K562 (cell line): ENCODE results near the gene SPATA21. TPM values are rescaled to one million over a fixed set of nuclear protein-coding genes. Genes with fewer than 3 reads are reported as not detected.

Experiments used
- CHD1 ChIP-seq: fragments of 200-600 bp; sonication (generic); IDR thresholded peaks from one replicate; pipeline ENCODE4 v1.6.1; 2012; ENCODE audit warnings: mild to moderate bottlenecking, moderate library complexity, low read length, inconsistent platforms
- IRF1 ChIP-seq: sonication (generic); formaldehyde crosslinking; IDR thresholded peaks from 2 replicates; pipeline ENCODE4 v1.8.0; 2022; ENCODE audit warnings: missing genetic modification reagents, mild to moderate bottlenecking, borderline replicate concordance
- MAFG ChIP-seq: fragments of 450-650 bp; conservative IDR thresholded peaks from 2 replicates; pipeline ENCODE4 v1.6.1; 2016; ENCODE audit warnings: missing genetic modification characterization, missing compliant biosample characterization
- POLR2H ChIP-seq: IDR thresholded peaks from 2 replicates; pipeline ENCODE4 v1.6.1; 2016; ENCODE audit warnings: missing genetic modification characterization, low read depth, mild to moderate bottlenecking, control low read depth, missing compliant biosample characterization, moderate library complexity
- RBM39 ChIP-seq: fragments of 200-400 bp; formaldehyde crosslinking; optimal IDR thresholded peaks from 2 replicates; pipeline ENCODE3; 2018; ENCODE audit warnings: low read depth, low read length
- RERE ChIP-seq: sonication (generic); formaldehyde crosslinking; IDR thresholded peaks from 2 replicates; pipeline ENCODE4 v1.8.0; 2023; ENCODE audit warnings: missing genetic modification reagents, mild to moderate bottlenecking, borderline replicate concordance
- REST ChIP-seq, 2 experiments: fragments of 450-650 bp; formaldehyde crosslinking in 1 of 2; IDR thresholded peaks; 2 replicates each; pipeline versions ENCODE4 v1.4.0 to v1.6.1; 2014 to 2020; ENCODE audit warnings: mild to moderate bottlenecking in 2 of 2, borderline replicate concordance in 1 of 2, low read depth in 1 of 2
- TSC22D4 ChIP-seq: fragments of 450-650 bp; IDR thresholded peaks from 2 replicates; pipeline ENCODE4 v1.6.1; 2016; ENCODE audit warnings: missing genetic modification characterization, missing biosample characterization, control low read depth
- XRCC5 ChIP-seq: fragments of 200-400 bp; formaldehyde crosslinking; IDR thresholded peaks from 2 replicates; pipeline ENCODE4 v1.6.1; 2017; ENCODE audit warnings: low read depth, mild to moderate bottlenecking, low read length
- ZZZ3 ChIP-seq: fragments of 450-650 bp; IDR thresholded peaks from 2 replicates; pipeline ENCODE4 v1.6.1; 2016; ENCODE audit warnings: antibody characterized with exemption, mild to moderate bottlenecking, moderate library complexity
- polyA plus RNA-seq, 8 experiments: library from polyadenylated mRNA; depleted of rRNA in 4 of 8; stranded (reverse) in 5 of 8; unstranded in 3 of 8; fragments of >200 nt; fragmentation: Nextera tagmentation in 2 of 8; fragmentation: Illumina TruSeq in 1 of 8; extraction: Ambion mirVana in 2 of 8; extraction: Trizol in 1 of 8; gene quantifications; 2 replicates each; pipeline versions ENCODE4 v1.2.1 to v1.2.3, GENCODE V29; 2011 to 2014; ENCODE audit warnings: inconsistent platforms in 1 of 8, missing spikeins in 1 of 8
- total RNA-seq, 7 experiments: library from RNA; depleted of rRNA in 6 of 7; stranded (reverse); fragments of >200 nt in 6 of 7; fragmentation: Illumina TruSeq in 2 of 7; extraction: Trizol in 2 of 7; gene quantifications; 2 replicates each; pipeline versions ENCODE4 v1.2.1 to v1.2.3, GENCODE V29; 2011 to 2021; ENCODE audit warnings: low replicate concordance in 1 of 7

The SPATA21 gene
- total and polyA plus RNA-seq, 9 of the 15 experiments (the other 6 are each of a cell fraction or from before 2014, with no cell fraction given) = 0.10 to 0.36 (median 0.13) TPM; not detected in 3

GRCh38 chr1:16351994-16352841 lies 85.0 kb downstream of the SPATA21 start, which contains the start of gene FBXO42 (continued):
- no peak for TF ChIP-seq MAFG (tag)
- TF ChIP-seq RERE (CRISPR knock-in tag) = no peak
- peak; percentile 86 for TF ChIP-seq CHD1
- peak; percentile 49; the same call in 1 of the 2 replicates for TF ChIP-seq REST (IDR thresholded peaks at IDR 0.05; ENCODE audit: borderline replicate concordance)
- peak; percentile 70; the same call in 1 of the 2 replicates for TF ChIP-seq REST (CRISPR knock-in tag; IDR thresholded peaks at IDR 0.05; ENCODE audit: low read depth)
- TF ChIP-seq ZZZ3 = no peak
- peak; percentile 93 for TF ChIP-seq POLR2H (tag)
- TF ChIP-seq TSC22D4 (tag) = no peak
- TF ChIP-seq IRF1 (CRISPR knock-in tag) = no peak
- peak; percentile 70 for TF ChIP-seq RBM39
- peak; percentile 72 for TF ChIP-seq XRCC5
